Thyroid gland (tissue), 4 donors: ENCODE measurements around the gene JKAMP. TPM values are rescaled to one million over a fixed set of nuclear protein-coding genes. Genes with fewer than 3 reads are reported as not detected.
"Not testable (repeated sequence)": the region's sequence is repeated elsewhere in the genome, so short reads cannot be mapped to it uniquely, and the experiment has no call there.

Source experiments
- DNase-seq, 2 donors: peaks; one replicate each; pipeline ENCODE4 v3.0.0-alpha.2; 2019
- H3K27ac ChIP-seq, 3 donors: fragments of 200-600 bp; sonication (generic); 1 replicate in 2 of 3; 2 replicates in 1 of 3; pipeline ENCODE4 v1.5.1; 2016 to 2019; ENCODE audit warnings: mild to moderate bottlenecking in 1 of 3, moderate library complexity in 1 of 3
- H3K27me3 ChIP-seq: fragments of 200-600 bp; sonication (generic); one replicate; pipeline ENCODE4 v1.5.1; 2019
- H3K36me3 ChIP-seq, 2 donors: fragments of 200-600 bp; sonication (generic); one replicate each; pipeline ENCODE4 v1.5.1; 2016 to 2019
- H3K4me1 ChIP-seq, 2 donors: fragments of 200-600 bp; sonication (generic); one replicate each; pipeline ENCODE4 v1.5.1; 2017 to 2019
- H3K4me3 ChIP-seq, 3 donors: fragments of 200-600 bp; sonication (generic); replicated peaks in 1 of 3; 1 replicate in 2 of 3; 2 replicates in 1 of 3; pipeline ENCODE4 v1.5.1; 2016; ENCODE audit warnings: mild to moderate bottlenecking in 1 of 3
- H3K9me3 ChIP-seq: fragments of 200-600 bp; sonication (generic); one replicate; pipeline ENCODE4 v1.5.1; 2017
- CTCF ChIP-seq, 6 experiments: fragments of 200-600 bp in 3 of 6; fragments of 450-650 bp in 3 of 6; sonication (generic) in 3 of 6; IDR thresholded peaks; one replicate each; pipeline ENCODE4 v1.5.1; 2016 to 2019; ENCODE audit warnings: antibody characterized with exemption in 6 of 6, mild to moderate bottlenecking in 2 of 6, inconsistent platforms in 1 of 6, moderate library complexity in 1 of 6
- POLR2A ChIP-seq, 2 donors: fragments of 450-650 bp; IDR thresholded peaks; one replicate each; pipeline ENCODE4 v1.6.1; 2017; ENCODE audit warnings: antibody characterized with exemption in 2 of 2, mild to moderate bottlenecking in 2 of 2, moderate library complexity in 1 of 2
- WGBS, 2 donors: methylation state at CpG; one replicate each; pipeline ENCODE4 v1.1.5; 2017; 5-methylcytosine and 5-hydroxymethylcytosine counted together
- intact Hi-C: fragments of 100-400 bp; cut with DNase I; formaldehyde crosslinking; loops from one replicate; pipeline ENCODE4 v1.15.1; 2023
- total RNA-seq, 4 donors: library from RNA; depleted of rRNA; stranded (reverse); fragments of >200 nt; gene quantifications; one replicate each; pipeline ENCODE4 v1.2.3, GENCODE V29; 2016

JKAMP gene
- total RNA-seq, 4 donors from 2014 or later: 67.9 to 85.7 (median 75.5) TPM

- WGBS, 2 donors: 75 to 79% methylated on average over 5 of the region's 5 CpGs
- intact Hi-C loops: no loop called here
- no peak for TF ChIP-seq CTCF (IDR thresholded peaks at IDR 0.05)
- no peak for TF ChIP-seq POLR2A (IDR thresholded peaks at IDR 0.05)
- Histone ChIP-seq H3K27me3 (no peaks in the 10 kb centered on the region), H3K36me3 (no peaks in the 10 kb centered on the region), H3K27ac (no peak overlapping the region), H3K4me3 (no peak overlapping the region), H3K9me3 (no peaks in the 10 kb centered on the region), H3K4me1 (no peaks in the 10 kb centered on the region)
- DNase-seq: no peak
These were observed 44.9 kb upstream of the JKAMP start for GRCh38 chr14:59439256-59439965.

- H3K9me3 ChIP-seq, DNase-seq, H3K36me3 ChIP-seq, H3K27me3 ChIP-seq, H3K4me3 ChIP-seq, intact Hi-C loops, H3K4me1 ChIP-seq, H3K27ac ChIP-seq: not testable (repeated sequence)
- 95% methylated on average over 2 of the region's 2 CpGs for WGBS, 2 donors
These were observed 35.6 kb upstream of the JKAMP start for GRCh38 chr14:59448673-59449072.

- H3K27me3 ChIP-seq: no peaks in the 10 kb centered on the region
- H3K4me1 ChIP-seq: no peaks in the 10 kb centered on the region
- H3K4me3 ChIP-seq: no peak overlapping the region
- no peak overlapping the region for H3K27ac ChIP-seq
- H3K9me3 ChIP-seq: no peaks in the 10 kb centered on the region
- WGBS, 2 donors: 93 to 94% methylated on average over 3 of the region's 3 CpGs
- TF ChIP-seq CTCF (IDR thresholded peaks at IDR 0.05): no peak
- TF ChIP-seq POLR2A (IDR thresholded peaks at IDR 0.05): no peak
- DNase-seq: no peak
- intact Hi-C loops: no loop called here
- H3K36me3 ChIP-seq: no peaks in the 10 kb centered on the region
These were observed 33.6 kb upstream of the JKAMP start for GRCh38 chr14:59450716-59451115.

GRCh38 chr14:59451849-59452248 is 32.5 kb upstream of the JKAMP start:
- no peak overlapping the region for H3K27ac ChIP-seq
- intact Hi-C loops: no loop called here
- H3K4me3 ChIP-seq: no peak overlapping the region
- H3K36me3 ChIP-seq: no peaks in the 10 kb centered on the region
- WGBS, 2 donors: 95 to 96% methylated on average over 1 of the region's 1 CpG
- no peak for DNase-seq
- TF ChIP-seq POLR2A (IDR thresholded peaks at IDR 0.05) (no peak), CTCF (IDR thresholded peaks at IDR 0.05) (no peak)
- no peaks in the 10 kb centered on the region for H3K9me3 ChIP-seq
- H3K27me3 ChIP-seq: no peaks in the 10 kb centered on the region
- H3K4me1 ChIP-seq: no peaks in the 10 kb centered on the region

GRCh38 chr14:59454139-59454538 is 30.2 kb upstream of the JKAMP start:
- Histone ChIP-seq H3K4me1 (no peaks in the 10 kb centered on the region), H3K27ac (no peak overlapping the region), H3K4me3 (no peak overlapping the region), H3K36me3 (no peaks in the 10 kb centered on the region), H3K9me3 (no peaks in the 10 kb centered on the region), H3K27me3 (no peaks in the 10 kb centered on the region)
- TF ChIP-seq CTCF (IDR thresholded peaks at IDR 0.05) (no peak), POLR2A (IDR thresholded peaks at IDR 0.05) (no peak)
- intact Hi-C loops: no loop called here
- 75 to 81% methylated on average over 2 of the region's 2 CpGs for WGBS, 2 donors
- DNase-seq: no peak
